Retinal pigment epithelial cell (primary cell): ENCODE data around the gene SSX5.
"Not testable (repeated sequence)": the region's sequence is repeated elsewhere in the genome, so short reads cannot be mapped to it uniquely, and the experiment has no call there.

Experiments
- DNase-seq: peaks from one replicate; pipeline ENCODE4 v3.0.0-alpha.2; 2010; ENCODE audit warnings: low read depth
- H3K4me3 ChIP-seq: 2 replicates; pipeline ENCODE4 v1.5.1; 2011; ENCODE audit warnings: mild to moderate bottlenecking, low read length, control low read depth, moderate library complexity
- CTCF ChIP-seq: conservative IDR thresholded peaks from 2 replicates; pipeline ENCODE4 v1.5.1; 2011; ENCODE audit warnings: low read depth, low read length, control low read depth, inconsistent platforms

The SSX5 gene, protein sequence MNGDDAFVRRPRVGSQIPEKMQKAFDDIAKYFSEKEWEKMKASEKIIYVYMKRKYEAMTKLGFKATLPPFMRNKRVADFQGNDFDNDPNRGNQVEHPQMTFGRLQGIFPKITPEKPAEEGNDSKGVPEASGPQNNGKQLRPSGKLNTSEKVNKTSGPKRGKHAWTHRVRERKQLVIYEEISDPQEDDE

DNA sequence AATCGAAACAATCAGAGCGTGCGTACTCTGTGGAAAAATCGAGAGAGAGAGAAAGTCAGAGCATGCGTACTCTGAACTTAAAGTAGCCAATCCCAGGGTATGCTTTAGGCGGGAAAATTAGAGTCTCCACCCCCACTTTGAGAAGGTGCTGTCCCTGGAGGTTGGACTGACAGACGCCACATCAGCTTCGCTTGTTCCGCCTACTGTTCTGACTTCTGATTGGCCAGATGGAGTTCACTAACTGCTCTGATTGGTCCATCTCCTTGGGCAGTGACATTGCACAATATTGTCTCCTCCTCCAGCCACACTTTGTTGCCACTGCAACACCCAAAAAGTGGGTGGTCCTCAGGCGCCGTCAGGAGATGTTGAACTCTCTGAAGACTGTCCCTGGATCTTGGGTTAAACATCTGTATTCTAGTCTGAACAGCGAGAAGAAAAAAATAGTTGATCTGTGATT, at the start of gene SSX5:
TSS of gene SSX5 (minus strand) at position 51 of the 457 bp plus-strand sequence. CDS start 1,437 bp downstream, outside the sequence.
- H3K4me3 ChIP-seq, result no peak within 1 kb of the TSS
- no peak for TF ChIP-seq CTCF
- no peak for DNase-seq

- not testable (repeated sequence) for H3K4me3 ChIP-seq, DNase-seq
Measured at GRCh38 chrX:48224196-48224595, 27.6 kb upstream of the SSX5 start.

DNA sequence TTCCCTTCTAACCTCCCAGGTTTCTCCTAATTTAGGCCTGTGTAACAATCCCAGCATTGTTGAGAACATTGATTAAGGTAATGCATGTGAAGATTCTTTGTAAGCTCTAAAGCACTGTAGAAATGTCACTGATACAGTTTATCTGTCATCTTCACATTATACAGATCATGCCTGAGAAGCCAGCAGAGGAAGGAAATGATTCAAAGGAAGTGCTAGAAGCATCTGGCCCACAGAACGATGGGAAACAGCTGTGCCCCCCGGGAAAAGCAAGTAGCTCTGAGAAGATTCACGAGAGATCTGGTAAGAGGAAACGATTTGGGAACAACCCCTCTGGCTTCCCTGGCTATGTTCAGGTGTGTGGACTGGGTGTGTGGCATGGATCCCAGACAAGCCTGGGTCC, 17.7 kb upstream of the SSX5 start:
- not testable (repeated sequence) for H3K4me3 ChIP-seq, DNase-seq

GRCh38 chrX:48190024-48190423, 6.6 kb downstream of the SSX5 start:
- not testable (repeated sequence) for H3K4me3 ChIP-seq, DNase-seq

DNA sequence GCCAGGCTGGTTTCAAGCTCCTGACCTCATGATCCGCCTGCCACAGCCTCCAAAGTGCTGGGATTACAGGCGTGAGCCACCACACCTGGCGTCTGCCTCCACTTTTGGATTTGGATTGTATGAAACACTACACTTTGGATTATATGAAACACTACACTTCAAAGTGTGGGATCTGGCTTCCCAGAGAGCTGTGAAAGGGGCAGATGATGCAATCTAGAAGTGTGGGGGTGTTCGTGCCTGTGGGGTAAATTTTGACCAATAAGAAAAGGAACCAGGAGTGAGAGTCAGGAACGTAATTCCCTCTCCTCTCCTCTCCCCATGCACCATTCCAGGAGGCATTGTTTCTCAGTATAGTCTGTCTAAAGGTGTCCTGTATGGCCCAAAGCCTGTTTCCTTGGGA, 14.7 kb downstream of the SSX5 start:
- not testable (repeated sequence) for H3K4me3 ChIP-seq, DNase-seq

DNA sequence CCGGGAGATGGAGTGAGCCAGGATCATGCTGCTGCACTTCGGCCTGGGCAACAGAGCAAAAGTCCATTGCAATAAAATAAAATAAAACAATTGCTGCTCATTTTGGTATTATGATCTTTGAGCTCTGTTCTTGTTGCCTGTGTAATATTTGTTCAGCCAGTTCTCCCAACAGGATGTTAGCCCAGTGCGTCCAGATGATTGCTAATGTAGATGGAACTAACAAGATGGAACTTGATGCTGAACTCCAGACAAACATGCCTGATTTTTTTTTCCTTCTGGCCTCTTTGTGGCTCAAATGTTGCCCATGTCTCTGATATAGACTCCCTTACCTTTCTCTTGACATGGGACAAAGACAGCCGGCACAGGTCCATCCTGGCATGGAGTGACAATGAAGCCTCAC, 15.8 kb downstream of the SSX5 start:
- TF ChIP-seq CTCF, result no peak
- no peak for DNase-seq
- H3K4me3 ChIP-seq, result no peak overlapping the region

DNA sequence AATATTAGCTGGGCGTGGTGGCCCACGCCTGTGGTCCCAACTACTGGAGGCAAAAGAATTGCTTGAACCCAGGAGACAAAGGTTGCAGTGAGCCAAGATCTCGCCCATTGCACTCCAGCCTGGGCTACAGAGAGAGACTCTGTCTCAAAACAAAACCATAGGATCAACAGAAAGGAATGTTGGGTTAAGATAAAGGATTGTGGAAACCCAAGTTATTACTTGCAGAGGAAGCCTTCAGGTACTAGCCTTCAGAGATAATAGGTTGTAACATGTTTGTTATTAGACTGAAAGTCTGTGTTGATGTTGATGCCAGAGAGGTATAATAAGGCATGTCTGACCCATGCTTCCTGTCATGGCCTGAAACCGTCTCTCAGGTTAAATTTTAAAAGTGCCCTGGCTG, 16.9 kb downstream of the SSX5 start:
- no peak for DNase-seq
- H3K4me3 ChIP-seq, result no peak overlapping the region
- TF ChIP-seq CTCF, result no peak

- not testable (repeated sequence) for H3K4me3 ChIP-seq, DNase-seq
Measured at GRCh38 chrX:48166322-48166721, 30.3 kb downstream of the SSX5 start.

DNA sequence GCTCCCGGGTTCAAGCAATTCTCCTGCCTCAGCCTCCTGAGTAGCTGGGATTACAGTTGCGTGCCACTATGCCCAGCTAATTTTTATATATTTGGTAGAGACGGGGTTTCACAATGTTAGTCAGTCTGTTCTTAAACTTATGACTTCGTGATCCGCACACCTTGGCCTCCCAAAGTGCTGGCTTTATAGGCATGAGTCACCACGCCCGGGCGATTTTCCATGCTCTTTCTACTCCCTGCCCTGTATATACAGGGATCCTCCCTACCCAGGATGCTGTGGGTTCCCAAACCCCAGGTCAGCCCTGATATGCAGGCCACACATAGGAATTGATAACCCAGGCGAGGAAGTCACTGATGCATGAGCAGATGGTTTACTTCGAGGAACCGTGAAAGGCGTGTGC, 31.4 kb downstream of the SSX5 start:
- TF ChIP-seq CTCF, result no peak
- no peak overlapping the region for H3K4me3 ChIP-seq
- DNase-seq, result no peak

DNA sequence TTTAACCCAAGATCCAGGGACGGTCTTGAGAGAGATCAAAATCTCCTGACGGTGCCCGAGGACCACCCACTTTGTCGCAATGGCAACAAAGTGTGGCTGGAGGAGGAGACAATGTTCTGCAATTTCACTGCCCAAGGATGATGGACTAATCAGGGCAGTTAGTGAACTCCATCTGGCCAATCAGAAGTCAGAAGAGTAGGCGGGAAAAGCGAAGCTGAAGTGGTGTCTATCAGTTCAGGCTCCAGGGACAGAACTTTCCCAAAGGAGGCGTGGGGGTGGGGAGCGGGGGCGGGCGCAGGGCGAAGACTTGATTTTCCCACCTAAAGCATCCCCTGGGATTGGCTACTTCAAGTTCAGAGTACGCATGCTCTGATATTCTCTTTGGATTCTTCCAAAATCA, 40.6 kb downstream of the SSX5 start:
- DNase-seq, result no peak
- no peak overlapping the region for H3K4me3 ChIP-seq
- TF ChIP-seq CTCF, result no peak
